ENCODE data around the gene MTHFR. TPM values are rescaled to one million over a fixed set of nuclear protein-coding genes. Genes with fewer than 3 reads are reported as not detected.

The MTHFR gene
- total RNA-seq, 1 donor from 2014 or later = 45.4 TPM

GRCh38 chr1:11740258-11741192, 65.2 kb downstream of the MTHFR start:
- Histone ChIP-seq H3K27me3 (ENCODE audit: low read depth) (no peaks in the 10 kb centered on the region), H3K4me1 (peaks cover 49% of the 10 kb centered on the region), H3K9me3 (no peaks in the 10 kb centered on the region), H3K27ac (peak overlapping the region; percentile 27), H3K4me3 (no peak overlapping the region), H3K36me3 (peaks cover 13% of the 10 kb centered on the region)
- TF ChIP-seq, protein P1, sequence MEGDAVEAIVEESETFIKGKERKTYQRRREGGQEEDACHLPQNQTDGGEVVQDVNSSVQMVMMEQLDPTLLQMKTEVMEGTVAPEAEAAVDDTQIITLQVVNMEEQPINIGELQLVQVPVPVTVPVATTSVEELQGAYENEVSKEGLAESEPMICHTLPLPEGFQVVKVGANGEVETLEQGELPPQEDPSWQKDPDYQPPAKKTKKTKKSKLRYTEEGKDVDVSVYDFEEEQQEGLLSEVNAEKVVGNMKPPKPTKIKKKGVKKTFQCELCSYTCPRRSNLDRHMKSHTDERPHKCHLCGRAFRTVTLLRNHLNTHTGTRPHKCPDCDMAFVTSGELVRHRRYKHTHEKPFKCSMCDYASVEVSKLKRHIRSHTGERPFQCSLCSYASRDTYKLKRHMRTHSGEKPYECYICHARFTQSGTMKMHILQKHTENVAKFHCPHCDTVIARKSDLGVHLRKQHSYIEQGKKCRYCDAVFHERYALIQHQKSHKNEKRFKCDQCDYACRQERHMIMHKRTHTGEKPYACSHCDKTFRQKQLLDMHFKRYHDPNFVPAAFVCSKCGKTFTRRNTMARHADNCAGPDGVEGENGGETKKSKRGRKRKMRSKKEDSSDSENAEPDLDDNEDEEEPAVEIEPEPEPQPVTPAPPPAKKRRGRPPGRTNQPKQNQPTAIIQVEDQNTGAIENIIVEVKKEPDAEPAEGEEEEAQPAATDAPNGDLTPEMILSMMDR (IDR thresholded peaks at IDR 0.05) = no peak
- no peak for DNase-seq
- intact Hi-C loops (cut with DNase I) = no loop called here
- no peak for ATAC-seq

- DNase-seq = no peak
- no peak for ATAC-seq
- TF ChIP-seq, protein P1 (IDR thresholded peaks at IDR 0.05) = no peak
- Histone ChIP-seq H3K9me3 (no peaks in the 10 kb centered on the region), H3K4me1 (peaks cover 59% of the 10 kb centered on the region), H3K4me3 (no peak overlapping the region), H3K36me3 (peaks cover 3% of the 10 kb centered on the region), H3K27me3 (ENCODE audit: low read depth) (no peaks in the 10 kb centered on the region), H3K27ac (peak overlapping the region; percentile 18)
- intact Hi-C loops (cut with DNase I) = no loop called here
Observed at GRCh38 chr1:11738783-11739182, 67.0 kb downstream of the MTHFR start.

GRCh38 chr1:11738096-11738495, 67.7 kb downstream of the MTHFR start:
- peaks cover 62% of the 10 kb centered on the region for H3K4me1 ChIP-seq
- no peak overlapping the region for H3K4me3 ChIP-seq
- ATAC-seq (no peak), DNase-seq (no peak)
- no peaks in the 10 kb centered on the region for H3K9me3 ChIP-seq
- intact Hi-C loops (cut with DNase I) = no loop called here
- H3K27me3 ChIP-seq (ENCODE audit: low read depth) = no peaks in the 10 kb centered on the region
- TF ChIP-seq, protein P1 (IDR thresholded peaks at IDR 0.05) = no peak
- H3K27ac ChIP-seq = peak overlapping the region; percentile 91
- H3K36me3 ChIP-seq = no peaks in the 10 kb centered on the region

GRCh38 chr1:11736746-11737639, 68.8 kb downstream of the MTHFR start:
- Histone ChIP-seq H3K27ac (peak overlapping the region; percentile 91), H3K36me3 (no peaks in the 10 kb centered on the region), H3K4me1 (peaks cover 70% of the 10 kb centered on the region), H3K9me3 (no peaks in the 10 kb centered on the region), H3K4me3 (peak overlapping the region; percentile 90), H3K27me3 (ENCODE audit: low read depth) (no peaks in the 10 kb centered on the region)
- DNase-seq (peak; percentile 75), ATAC-seq (peak; percentile 65 to 72)
- intact Hi-C loops (cut with DNase I) = no loop called here
- TF ChIP-seq, protein P1 (IDR thresholded peaks at IDR 0.05) = no peak
